ENCODE data around the gene PRKACA. TPM values are rescaled to one million over a fixed set of nuclear protein-coding genes. Genes with fewer than 3 reads are reported as not detected.

Gene PRKACA
- total and polyA plus RNA-seq, 2 donors (not counting 3 experiments of a cell fraction or from before 2014, with no cell fraction given): 44.2 to 97.5 TPM

- DNase-seq (ENCODE audit: low read depth, low spot score) (no peak), FAIRE-seq (no peak)
- H2AFZ ChIP-seq (ENCODE audit: low read depth, low read length): no peak overlapping the region
- no peak overlapping the region for H3K9ac ChIP-seq (replicated peaks; ENCODE audit: extremely low read depth, insufficient read depth, low read length)
- intact Hi-C loops (cut with micrococcal nuclease) (no loop called here), dilution Hi-C loops (cut with MboI; ENCODE audit: extremely low pct_ligation_motif_present, low sequenced_read_pairs) (no loop called here)
- TF ChIP-seq POLR2A (IDR thresholded peaks at IDR 0.05; ENCODE audit: low read depth, low read length) (no peak), GATA2 (IDR thresholded peaks at IDR 0.05; ENCODE audit: insufficient read depth, insufficient read length, low read depth, low read length) (no peak), MAX (IDR thresholded peaks at IDR 0.05; ENCODE audit: insufficient read depth, insufficient read length) (no peak), MYC (IDR thresholded peaks at IDR 0.05; ENCODE audit: low read depth, low read length) (no peak), FOS (IDR thresholded peaks at IDR 0.05; ENCODE audit: borderline replicate concordance, insufficient read depth, low read length) (no peak), JUN (IDR thresholded peaks at IDR 0.05; ENCODE audit: borderline replicate concordance, insufficient read depth, insufficient read length, low read depth) (no peak), POLR2AphosphoS5 (IDR thresholded peaks at IDR 0.05; ENCODE audit: insufficient read depth, low read depth, low read length) (no peak), CTCF (IDR thresholded peaks at IDR 0.05; ENCODE audit: extremely low read depth in 1 of 2, insufficient read depth in 1 of 2, low read depth in 1 of 2, low read length in 2 of 2) (no peak), EZH2 (IDR thresholded peaks at IDR 0.05; ENCODE audit: borderline replicate concordance, low read depth, low read length, severe bottlenecking) (no peak)
- no peak overlapping the region for H3K4me2 ChIP-seq (ENCODE audit: insufficient read depth, low read length)
- no peaks in the 10 kb centered on the region for H3K79me2 ChIP-seq (ENCODE audit: control insufficient read depth, insufficient read depth, low read length)
- H3K9me1 ChIP-seq (replicated peaks; ENCODE audit: control insufficient read depth, extremely low read depth, insufficient read depth, low read length): no peaks in the 10 kb centered on the region
- H3K4me3 ChIP-seq (replicated peaks in 1 of 3; ENCODE audit: insufficient read depth in 1 of 3, low read depth in 1 of 3, low read length in 3 of 3): no peak overlapping the region
- H3K4me1 ChIP-seq (ENCODE audit: control insufficient read depth, extremely low read depth, insufficient read depth, low read length): peaks cover 24% of the 10 kb centered on the region
- peaks cover 2 to 16% of the 10 kb centered on the region in 2 experiments for H3K36me3 ChIP-seq (ENCODE audit: control insufficient read depth in 2 of 2, extremely low read depth in 1 of 2, insufficient read depth in 2 of 2, low read length in 2 of 2)
- no TSS peak for BruUV-seq (replicated peaks)
- POLR2A ChIA-PET: no interaction called here
- H3K27me3 ChIP-seq (ENCODE audit: control insufficient read depth in 2 of 2, insufficient read depth in 2 of 2, low read length in 2 of 2): no peaks in the 10 kb centered on the region
- H4K20me1 ChIP-seq (replicated peaks; ENCODE audit: control insufficient read depth, extremely low read depth, insufficient read depth, low read length): no peaks in the 10 kb centered on the region
- no peaks in the 10 kb centered on the region for H3K9me3 ChIP-seq (replicated peaks; ENCODE audit: control insufficient read depth, insufficient read depth, low read length)
- CTCF ChIA-PET: interaction anchor here (1.7 to 2.0 kb wide), 2 partner anchors 16 to 196 kb away, joined by 5 to 7 read pairs; partner anchors contain the start of gene ASF1B
- no peak overlapping the region for H3K27ac ChIP-seq (ENCODE audit: insufficient read depth, low read depth, low read length)
These were observed 35.2 kb upstream of the PRKACA start for GRCh38 chr19:14152713-14153112.

Data from endothelial cell of umbilical vein (primary cell).